ENCODE data around the gene DNAH11. TPM values are rescaled to one million over a fixed set of nuclear protein-coding genes. Genes with fewer than 3 reads are reported as not detected.

Gene DNAH11
- total RNA-seq, 1 donor from 2014 or later: 3.4 TPM

- Histone ChIP-seq H3K4me1 (no peaks in the 10 kb centered on the region), H3K27ac (no peak overlapping the region), H3K4me3 (no peak overlapping the region), H3K36me3 (no peaks in the 10 kb centered on the region), H3K27me3 (no peaks in the 10 kb centered on the region), H3K9me3 (no peaks in the 10 kb centered on the region)
- DNase-seq (no peak), ATAC-seq (no peak)
- intact Hi-C loops (cut with DNase I): no loop called here
- TF ChIP-seq, protein P1, sequence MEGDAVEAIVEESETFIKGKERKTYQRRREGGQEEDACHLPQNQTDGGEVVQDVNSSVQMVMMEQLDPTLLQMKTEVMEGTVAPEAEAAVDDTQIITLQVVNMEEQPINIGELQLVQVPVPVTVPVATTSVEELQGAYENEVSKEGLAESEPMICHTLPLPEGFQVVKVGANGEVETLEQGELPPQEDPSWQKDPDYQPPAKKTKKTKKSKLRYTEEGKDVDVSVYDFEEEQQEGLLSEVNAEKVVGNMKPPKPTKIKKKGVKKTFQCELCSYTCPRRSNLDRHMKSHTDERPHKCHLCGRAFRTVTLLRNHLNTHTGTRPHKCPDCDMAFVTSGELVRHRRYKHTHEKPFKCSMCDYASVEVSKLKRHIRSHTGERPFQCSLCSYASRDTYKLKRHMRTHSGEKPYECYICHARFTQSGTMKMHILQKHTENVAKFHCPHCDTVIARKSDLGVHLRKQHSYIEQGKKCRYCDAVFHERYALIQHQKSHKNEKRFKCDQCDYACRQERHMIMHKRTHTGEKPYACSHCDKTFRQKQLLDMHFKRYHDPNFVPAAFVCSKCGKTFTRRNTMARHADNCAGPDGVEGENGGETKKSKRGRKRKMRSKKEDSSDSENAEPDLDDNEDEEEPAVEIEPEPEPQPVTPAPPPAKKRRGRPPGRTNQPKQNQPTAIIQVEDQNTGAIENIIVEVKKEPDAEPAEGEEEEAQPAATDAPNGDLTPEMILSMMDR (IDR thresholded peaks at IDR 0.05): no peak
Observed at GRCh38 chr7:21887353-21887752, 344.5 kb downstream of the DNAH11 start.

DNA sequence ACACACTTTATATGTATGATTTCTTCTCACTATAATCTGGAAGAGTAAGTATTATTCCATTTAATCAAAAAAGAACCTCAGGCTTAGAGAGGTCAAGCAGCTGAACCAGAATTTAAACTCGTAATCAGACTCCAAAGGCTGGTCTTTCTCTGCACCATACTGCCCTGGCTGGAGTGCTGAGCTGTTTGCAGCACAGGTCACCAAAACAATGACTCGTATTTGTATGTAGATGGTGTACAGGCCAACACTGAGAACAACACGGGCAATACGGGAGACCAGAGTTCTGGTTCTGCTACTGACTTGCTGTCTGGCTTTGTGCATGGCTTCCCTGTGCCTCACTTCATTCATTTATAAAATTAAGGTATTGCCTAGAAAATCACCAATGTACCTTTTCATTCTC lies 344.9 kb downstream of the DNAH11 start:
- Histone ChIP-seq H3K27ac (no peak overlapping the region), H3K4me3 (no peak overlapping the region), H3K4me1 (no peaks in the 10 kb centered on the region), H3K9me3 (no peaks in the 10 kb centered on the region), H3K36me3 (no peaks in the 10 kb centered on the region), H3K27me3 (no peaks in the 10 kb centered on the region)
- TF ChIP-seq, protein P1 (IDR thresholded peaks at IDR 0.05): no peak
- no peak for DNase-seq
- no peak for ATAC-seq
- intact Hi-C loops (cut with DNase I): no loop called here

DNA sequence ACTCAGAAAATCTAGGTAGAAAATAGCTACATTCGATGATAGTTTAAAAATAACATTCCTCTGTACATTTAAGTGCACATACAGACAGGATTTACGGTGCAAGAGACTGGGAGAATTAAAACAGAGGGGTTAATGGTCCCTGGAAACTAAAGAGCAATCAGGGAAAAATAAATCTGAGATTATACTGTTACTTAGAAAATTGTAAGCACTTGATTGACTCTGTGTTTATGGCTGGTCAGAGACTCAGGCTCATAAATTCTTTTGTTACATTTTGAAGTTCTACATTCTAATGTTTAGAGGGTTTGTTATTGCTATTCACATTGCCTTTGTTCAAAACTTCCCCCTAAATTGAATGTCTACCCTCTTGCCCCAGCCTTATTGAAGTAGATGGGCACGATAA lies 348.5 kb downstream of the DNAH11 start:
- intact Hi-C loops (cut with DNase I): no loop called here
- Histone ChIP-seq H3K27me3 (no peaks in the 10 kb centered on the region), H3K36me3 (no peaks in the 10 kb centered on the region), H3K9me3 (no peaks in the 10 kb centered on the region), H3K27ac (no peak overlapping the region), H3K4me1 (no peaks in the 10 kb centered on the region), H3K4me3 (no peak overlapping the region)
- ATAC-seq (no peak), DNase-seq (no peak)
- TF ChIP-seq, protein P1 (IDR thresholded peaks at IDR 0.05): no peak

GRCh38 chr7:21893401-21893800 lies 350.6 kb downstream of the DNAH11 start:
- Histone ChIP-seq H3K4me3 (no peak overlapping the region), H3K27ac (no peak overlapping the region), H3K4me1 (no peaks in the 10 kb centered on the region), H3K9me3 (no peaks in the 10 kb centered on the region), H3K27me3 (no peaks in the 10 kb centered on the region), H3K36me3 (no peaks in the 10 kb centered on the region)
- intact Hi-C loops (cut with DNase I): no loop called here
- TF ChIP-seq, protein P1 (IDR thresholded peaks at IDR 0.05): no peak
- ATAC-seq: no peak
- no peak for DNase-seq

DNA sequence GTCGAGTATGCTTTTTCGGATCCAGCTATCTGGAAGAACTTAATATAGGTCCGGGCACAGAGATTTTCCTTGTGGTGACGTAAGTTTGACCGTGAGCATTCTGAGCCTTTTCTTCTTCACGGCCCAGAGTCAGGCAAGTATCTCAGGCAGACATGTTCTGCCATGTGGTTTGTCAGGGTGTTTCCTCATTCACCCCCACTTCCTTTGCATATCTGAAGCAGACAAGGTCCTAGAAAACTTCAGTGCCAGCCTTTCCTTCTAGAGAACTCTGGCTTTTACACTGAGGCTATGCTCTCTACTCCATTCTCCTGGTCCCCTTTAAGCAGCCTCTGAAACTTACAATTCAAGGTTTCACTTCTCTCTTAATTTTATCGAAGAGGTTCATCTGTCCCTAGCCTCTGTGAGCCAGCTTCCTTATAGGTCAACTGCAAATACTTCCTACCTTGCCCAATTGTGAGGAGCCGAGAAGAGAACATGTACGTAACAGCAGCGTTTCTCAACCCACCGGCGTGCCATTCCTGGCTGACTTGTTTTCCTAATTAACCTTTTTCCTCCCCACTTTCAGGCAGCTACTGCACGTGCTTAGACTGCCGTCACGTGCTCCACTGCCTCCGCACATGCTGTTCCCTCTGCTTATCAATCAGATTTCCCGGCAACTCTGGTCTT lies 355.6 kb downstream of the DNAH11 start:
- Histone ChIP-seq H3K36me3 (peaks cover 15% of the 10 kb centered on the region), H3K4me1 (no peaks in the 10 kb centered on the region), H3K4me3 (no peak overlapping the region), H3K27me3 (no peaks in the 10 kb centered on the region), H3K9me3 (no peaks in the 10 kb centered on the region), H3K27ac (peak overlapping the region; percentile 30)
- TF ChIP-seq, protein P1 (IDR thresholded peaks at IDR 0.05): no peak
- intact Hi-C loops (cut with DNase I): no loop called here
- peak; percentile 72 for ATAC-seq
- DNase-seq: no peak

GRCh38 chr7:21902240-21902639 lies 359.4 kb downstream of the DNAH11 start:
- DNase-seq: no peak
- TF ChIP-seq, protein P1 (IDR thresholded peaks at IDR 0.05): no peak
- ATAC-seq: peak; percentile 18
- Histone ChIP-seq H3K4me1 (no peaks in the 10 kb centered on the region), H3K27ac (no peak overlapping the region), H3K27me3 (no peaks in the 10 kb centered on the region), H3K4me3 (no peak overlapping the region), H3K9me3 (no peaks in the 10 kb centered on the region), H3K36me3 (peaks cover 50% of the 10 kb centered on the region)
- intact Hi-C loops (cut with DNase I): no loop called here

Measured in upper lobe of right lung (tissue), 1 donor.